Neural cell (in vitro differentiated cells): Measurements from ENCODE around the gene BTBD18.

Experiments
- EP300 ChIP-seq: fragments of 450-650 bp; conservative IDR thresholded peaks from 2 replicates; pipeline ENCODE4 v1.6.1; 2014; ENCODE audit warnings: antibody characterized with exemption, mild to moderate bottlenecking, moderate library complexity; ENCODE audit not compliant: poor library complexity, severe bottlenecking
- EZH2 ChIP-seq: fragments of 200-600, 300-800 bp; shearing (Covaris generic), sonication (generic); IDR thresholded peaks from 2 replicates; pipeline ENCODE4 v1.6.1; 2014; ENCODE audit warnings: antibody characterized with exemption, low read length, borderline replicate concordance, mild to moderate bottlenecking; ENCODE audit not compliant: insufficient read depth, poor library complexity, severe bottlenecking
- MXI1 ChIP-seq: fragments of 450-650 bp; conservative IDR thresholded peaks from 2 replicates; pipeline ENCODE4 v1.6.1; 2014; ENCODE audit warnings: antibody characterized with exemption, mild to moderate bottlenecking; ENCODE audit not compliant: poor library complexity, severe bottlenecking
- POLR2AphosphoS5 ChIP-seq: IDR thresholded peaks from 2 replicates; pipeline ENCODE4 v1.6.1; 2012
- SMC3 ChIP-seq: fragments of 450-650 bp; conservative IDR thresholded peaks from 2 replicates; pipeline ENCODE4 v1.6.1; 2014; ENCODE audit warnings: antibody characterized with exemption, mild to moderate bottlenecking, moderate library complexity; ENCODE audit not compliant: poor library complexity
- TAF1 ChIP-seq: IDR thresholded peaks from 2 replicates; pipeline ENCODE4 v1.6.1; 2012; ENCODE audit warnings: low read depth
- TF ChIP-seq, protein P1 (sequence below): fragments of 450-650 bp; IDR thresholded peaks from 2 replicates; pipeline ENCODE4 v1.5.1; 2014; ENCODE audit warnings: antibody characterized with exemption, mild to moderate bottlenecking, moderate library complexity; ENCODE audit not compliant: poor library complexity, severe bottlenecking
- TF ChIP-seq, protein P2 (sequence below): IDR thresholded peaks from 2 replicates; pipeline ENCODE4 v1.6.1; 2012; ENCODE audit warnings: borderline replicate concordance

DNA sequence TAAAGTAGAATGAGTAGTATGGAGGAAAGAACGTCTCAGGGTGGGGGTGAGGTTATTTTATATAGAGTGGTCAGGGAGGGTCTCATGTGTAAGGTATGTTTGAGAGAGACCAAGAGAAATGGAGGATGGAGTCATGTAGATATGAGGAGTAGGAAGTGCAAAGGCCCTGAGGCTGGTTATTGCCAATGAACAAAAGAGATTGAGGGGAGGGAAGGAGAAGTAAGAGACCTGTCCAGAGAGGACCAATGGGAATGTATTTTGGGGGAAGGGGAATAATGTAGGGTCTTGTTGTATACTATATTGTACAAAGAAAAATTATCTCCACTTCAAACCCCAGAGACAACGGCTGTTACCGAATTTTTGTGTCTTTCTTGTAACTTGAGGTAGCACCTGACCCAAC lies 19.7 kb upstream of the BTBD18 start:
- TF ChIP-seq, protein P1, sequence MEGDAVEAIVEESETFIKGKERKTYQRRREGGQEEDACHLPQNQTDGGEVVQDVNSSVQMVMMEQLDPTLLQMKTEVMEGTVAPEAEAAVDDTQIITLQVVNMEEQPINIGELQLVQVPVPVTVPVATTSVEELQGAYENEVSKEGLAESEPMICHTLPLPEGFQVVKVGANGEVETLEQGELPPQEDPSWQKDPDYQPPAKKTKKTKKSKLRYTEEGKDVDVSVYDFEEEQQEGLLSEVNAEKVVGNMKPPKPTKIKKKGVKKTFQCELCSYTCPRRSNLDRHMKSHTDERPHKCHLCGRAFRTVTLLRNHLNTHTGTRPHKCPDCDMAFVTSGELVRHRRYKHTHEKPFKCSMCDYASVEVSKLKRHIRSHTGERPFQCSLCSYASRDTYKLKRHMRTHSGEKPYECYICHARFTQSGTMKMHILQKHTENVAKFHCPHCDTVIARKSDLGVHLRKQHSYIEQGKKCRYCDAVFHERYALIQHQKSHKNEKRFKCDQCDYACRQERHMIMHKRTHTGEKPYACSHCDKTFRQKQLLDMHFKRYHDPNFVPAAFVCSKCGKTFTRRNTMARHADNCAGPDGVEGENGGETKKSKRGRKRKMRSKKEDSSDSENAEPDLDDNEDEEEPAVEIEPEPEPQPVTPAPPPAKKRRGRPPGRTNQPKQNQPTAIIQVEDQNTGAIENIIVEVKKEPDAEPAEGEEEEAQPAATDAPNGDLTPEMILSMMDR, result no peak
- no peak for TF ChIP-seq POLR2AphosphoS5
- TF ChIP-seq EP300, result no peak
- TF ChIP-seq, protein P2, sequence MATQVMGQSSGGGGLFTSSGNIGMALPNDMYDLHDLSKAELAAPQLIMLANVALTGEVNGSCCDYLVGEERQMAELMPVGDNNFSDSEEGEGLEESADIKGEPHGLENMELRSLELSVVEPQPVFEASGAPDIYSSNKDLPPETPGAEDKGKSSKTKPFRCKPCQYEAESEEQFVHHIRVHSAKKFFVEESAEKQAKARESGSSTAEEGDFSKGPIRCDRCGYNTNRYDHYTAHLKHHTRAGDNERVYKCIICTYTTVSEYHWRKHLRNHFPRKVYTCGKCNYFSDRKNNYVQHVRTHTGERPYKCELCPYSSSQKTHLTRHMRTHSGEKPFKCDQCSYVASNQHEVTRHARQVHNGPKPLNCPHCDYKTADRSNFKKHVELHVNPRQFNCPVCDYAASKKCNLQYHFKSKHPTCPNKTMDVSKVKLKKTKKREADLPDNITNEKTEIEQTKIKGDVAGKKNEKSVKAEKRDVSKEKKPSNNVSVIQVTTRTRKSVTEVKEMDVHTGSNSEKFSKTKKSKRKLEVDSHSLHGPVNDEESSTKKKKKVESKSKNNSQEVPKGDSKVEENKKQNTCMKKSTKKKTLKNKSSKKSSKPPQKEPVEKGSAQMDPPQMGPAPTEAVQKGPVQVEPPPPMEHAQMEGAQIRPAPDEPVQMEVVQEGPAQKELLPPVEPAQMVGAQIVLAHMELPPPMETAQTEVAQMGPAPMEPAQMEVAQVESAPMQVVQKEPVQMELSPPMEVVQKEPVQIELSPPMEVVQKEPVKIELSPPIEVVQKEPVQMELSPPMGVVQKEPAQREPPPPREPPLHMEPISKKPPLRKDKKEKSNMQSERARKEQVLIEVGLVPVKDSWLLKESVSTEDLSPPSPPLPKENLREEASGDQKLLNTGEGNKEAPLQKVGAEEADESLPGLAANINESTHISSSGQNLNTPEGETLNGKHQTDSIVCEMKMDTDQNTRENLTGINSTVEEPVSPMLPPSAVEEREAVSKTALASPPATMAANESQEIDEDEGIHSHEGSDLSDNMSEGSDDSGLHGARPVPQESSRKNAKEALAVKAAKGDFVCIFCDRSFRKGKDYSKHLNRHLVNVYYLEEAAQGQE, result no peak
- no peak for TF ChIP-seq EZH2
- TF ChIP-seq SMC3, result no peak
- no peak for TF ChIP-seq MXI1
- TF ChIP-seq TAF1, result no peak
